GM18858 (cell line): ENCODE results near the gene NCS1.

Experiments used
- ATAC-seq: cut with Tn5 transposase; IDR thresholded peaks from one replicate; pipeline ENCODE4 v1.9.1; 2021; ENCODE audit not compliant: unreplicated experiment

The NCS1 gene

DNA sequence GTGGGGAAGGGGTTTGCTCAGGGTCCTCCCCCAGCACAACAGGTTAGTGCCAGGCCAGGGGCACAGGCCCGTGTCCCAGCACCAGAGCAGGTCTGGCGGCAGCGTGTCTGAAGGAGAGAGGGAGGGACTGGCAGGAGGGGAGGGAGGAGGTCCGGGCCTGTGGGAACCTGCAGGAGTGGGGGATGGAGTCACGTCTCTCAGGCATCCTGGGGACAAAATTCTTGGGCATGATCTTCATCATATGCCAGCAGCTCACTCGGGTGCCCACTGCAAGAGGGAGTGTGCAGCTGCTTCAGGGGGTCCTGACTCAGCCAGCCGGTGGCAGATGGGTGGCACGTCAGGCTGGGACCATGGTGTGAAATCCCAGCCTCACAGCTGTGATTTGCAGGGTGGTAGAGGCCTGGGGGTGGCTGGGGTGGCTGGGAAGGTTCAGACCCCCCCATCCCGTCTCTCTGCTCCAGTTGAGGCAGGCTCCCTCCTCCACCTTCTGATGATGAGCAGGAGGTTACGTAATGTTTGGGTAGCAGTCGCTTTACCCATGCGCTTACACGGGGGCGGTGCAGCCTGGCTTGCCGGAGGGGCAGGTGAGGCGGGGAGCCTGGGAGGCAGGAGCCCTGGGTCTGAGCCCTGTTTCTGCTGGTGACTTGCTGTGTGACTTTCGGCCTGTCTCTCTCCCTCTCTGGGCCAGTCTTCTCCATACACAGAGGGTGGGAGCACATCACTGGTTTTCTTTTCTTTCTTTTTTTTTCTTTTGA, 40.5 kb downstream of the NCS1 start:
- ATAC-seq = no peak

GRCh38 chr9:130213911-130214761, 41.9 kb downstream of the NCS1 start:
- no peak for ATAC-seq

GRCh38 chr9:130214776-130215340, 42.7 kb downstream of the NCS1 start:
- no peak for ATAC-seq

DNA sequence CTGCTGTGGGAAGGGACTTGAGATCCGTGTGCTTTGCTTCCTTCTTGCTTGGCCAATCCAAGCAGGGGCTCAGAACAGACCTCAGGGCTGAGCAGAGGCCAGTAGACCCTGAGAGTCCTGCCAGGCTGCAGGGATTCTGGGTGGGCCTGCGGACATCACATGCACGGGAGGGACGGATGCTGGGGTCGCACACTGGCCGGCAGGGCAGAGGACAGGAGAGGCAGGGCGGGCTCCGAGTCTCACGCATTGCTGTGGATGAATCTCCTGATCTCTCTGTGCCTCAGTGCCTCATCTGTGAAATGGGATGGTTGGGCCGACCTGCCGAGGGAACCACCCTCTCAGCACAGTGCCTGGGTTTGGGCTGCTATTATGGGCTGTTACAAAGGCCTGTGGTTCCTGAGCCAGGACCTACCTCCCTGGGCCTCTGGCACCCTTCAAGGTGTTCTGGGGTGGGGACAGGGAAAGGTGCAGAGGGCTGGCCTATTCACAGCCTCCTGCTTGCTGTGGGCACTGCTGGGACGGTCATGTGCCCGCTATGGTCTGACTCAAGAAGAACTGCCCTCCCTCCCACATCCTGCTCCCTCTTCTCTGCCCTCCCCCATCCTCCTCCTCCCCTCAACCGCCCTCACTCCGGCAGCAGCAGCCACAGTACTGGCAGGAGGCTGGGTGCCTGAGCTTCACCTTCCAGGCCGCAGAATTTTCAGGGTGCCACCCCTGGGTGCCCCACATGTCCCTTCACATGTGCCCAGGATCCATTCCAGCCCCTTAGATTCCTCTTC, 43.3 kb downstream of the NCS1 start:
- no peak for ATAC-seq

- ATAC-seq = no peak
These were observed 45.6 kb downstream of the NCS1 start for GRCh38 chr9:130217838-130218237.

DNA sequence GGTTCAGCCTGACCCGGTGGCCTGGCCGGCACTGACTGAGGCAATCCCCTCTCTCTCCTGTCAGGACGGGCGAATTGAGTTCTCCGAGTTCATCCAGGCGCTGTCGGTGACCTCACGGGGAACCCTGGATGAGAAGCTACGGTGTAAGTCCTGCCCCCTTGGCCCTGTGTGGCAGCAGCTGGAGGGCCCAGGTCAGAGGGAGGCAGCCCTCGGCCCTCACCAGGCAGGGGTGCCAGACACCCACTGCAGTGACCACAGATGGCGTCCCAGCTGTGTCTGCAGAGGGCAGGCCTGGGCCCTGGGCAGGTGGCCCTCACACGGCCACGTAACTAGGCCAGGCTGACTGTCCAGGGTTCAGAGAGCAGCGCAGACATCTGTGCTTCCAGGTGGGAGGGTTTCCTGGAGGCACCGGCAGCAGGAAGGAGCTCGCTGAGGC, 47.5 kb downstream of the NCS1 start:
- no peak for ATAC-seq

- no peak for ATAC-seq
These were observed 48.1 kb downstream of the NCS1 start for GRCh38 chr9:130220352-130220751.

DNA sequence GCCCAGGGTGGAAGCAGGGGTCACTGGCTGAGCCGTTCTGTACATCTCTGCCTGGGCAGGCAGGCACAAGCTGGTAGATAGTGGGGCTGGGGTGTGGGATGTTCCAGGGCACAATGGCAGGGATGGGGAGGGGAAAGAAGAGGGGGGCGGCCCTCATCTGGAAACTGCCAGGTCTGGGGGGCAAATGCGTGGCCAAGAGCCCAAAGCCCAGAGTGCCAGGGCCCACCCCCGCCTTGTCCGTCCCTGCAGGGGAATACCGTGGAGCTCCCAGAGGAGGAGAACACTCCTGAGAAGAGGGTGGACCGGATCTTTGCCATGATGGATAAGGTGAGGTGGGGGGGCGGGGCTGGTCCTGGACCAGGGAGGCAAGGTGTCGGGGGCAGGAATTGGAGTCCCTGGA, 50.6 kb downstream of the NCS1 start:
- ATAC-seq = no peak

- no peak for ATAC-seq
These were observed 52.9 kb downstream of the NCS1 start for GRCh38 chr9:130225071-130225470.

DNA sequence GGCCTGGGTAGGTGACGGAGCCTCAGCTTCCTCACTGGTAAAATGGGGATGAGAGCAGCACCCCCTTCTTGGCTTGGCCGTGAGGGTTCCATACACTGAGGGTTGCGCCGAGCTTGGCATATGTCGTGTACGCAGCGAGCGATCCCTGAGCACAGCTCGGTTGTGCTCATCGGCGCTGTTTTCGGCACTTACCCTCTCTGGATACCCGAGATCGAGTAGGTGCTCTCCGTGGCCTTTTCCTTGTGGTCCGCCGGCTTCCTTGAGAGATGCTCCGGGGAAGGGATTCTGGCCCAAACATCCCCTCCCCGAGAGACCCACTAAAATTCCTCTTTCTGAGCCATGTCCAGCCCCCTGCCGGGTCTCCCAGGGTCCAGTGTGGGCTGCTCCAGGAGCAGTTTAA, 53.4 kb downstream of the NCS1 start:
- ATAC-seq = no peak

GRCh38 chr9:130226112-130226511, 53.9 kb downstream of the NCS1 start:
- no peak for ATAC-seq

- no peak for ATAC-seq
These were observed 55.6 kb downstream of the NCS1 start for GRCh38 chr9:130227833-130228232.

GRCh38 chr9:130229759-130230158, 57.6 kb downstream of the NCS1 start:
- ATAC-seq = no peak

DNA sequence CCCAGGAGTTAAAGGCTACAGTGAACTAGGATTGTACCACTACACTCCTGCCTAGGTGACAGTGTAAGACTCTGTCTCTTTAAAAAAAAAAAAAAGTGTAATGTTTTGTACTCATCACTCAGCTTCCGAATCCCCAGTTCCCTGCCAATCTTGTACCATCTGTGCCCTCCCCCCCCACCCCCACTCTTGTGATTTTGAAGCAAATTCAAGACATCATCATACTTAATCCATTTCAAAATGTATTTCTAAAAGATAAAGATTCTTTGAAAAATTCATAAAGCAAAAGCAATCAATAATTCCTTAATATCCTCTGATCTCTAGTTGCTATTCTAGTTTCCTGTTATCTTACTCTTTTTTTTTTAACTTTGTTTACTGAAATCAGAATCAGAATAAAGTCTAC, 58.4 kb downstream of the NCS1 start:
- ATAC-seq = no peak

DNA sequence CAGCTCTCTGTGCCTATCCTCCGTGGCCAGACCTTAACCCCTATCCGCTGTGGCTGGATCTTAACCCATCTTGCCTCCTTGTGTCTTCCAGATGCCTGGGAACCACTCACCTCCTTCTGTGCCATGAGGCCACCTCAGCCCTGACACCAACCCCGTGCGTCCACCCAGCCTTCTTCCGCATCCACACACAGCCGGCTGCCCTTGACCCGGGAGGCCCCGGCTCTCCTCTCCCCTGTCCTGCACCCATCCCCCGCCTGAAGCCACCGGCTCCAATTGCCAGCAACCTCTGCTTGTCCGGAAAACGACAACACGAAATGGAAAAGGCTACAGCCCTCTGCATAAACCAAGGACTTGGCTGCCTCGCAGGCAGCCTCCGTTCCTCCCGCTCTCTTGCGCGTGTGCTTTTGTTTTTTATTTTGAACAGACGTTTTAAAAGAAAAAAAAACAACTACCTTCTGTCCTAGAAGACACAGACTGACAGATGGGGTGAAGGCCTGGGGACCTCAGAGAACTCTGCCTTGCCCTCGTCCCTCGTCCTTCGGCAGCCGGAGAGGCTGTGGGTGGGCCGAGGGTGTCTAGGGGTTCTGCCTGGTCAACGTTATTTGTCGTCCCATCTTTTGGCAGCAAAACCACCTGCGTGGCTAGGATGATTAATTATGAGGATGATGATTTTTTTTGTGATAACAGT, 60.8 kb downstream of the NCS1 start:
- ATAC-seq = no peak

DNA sequence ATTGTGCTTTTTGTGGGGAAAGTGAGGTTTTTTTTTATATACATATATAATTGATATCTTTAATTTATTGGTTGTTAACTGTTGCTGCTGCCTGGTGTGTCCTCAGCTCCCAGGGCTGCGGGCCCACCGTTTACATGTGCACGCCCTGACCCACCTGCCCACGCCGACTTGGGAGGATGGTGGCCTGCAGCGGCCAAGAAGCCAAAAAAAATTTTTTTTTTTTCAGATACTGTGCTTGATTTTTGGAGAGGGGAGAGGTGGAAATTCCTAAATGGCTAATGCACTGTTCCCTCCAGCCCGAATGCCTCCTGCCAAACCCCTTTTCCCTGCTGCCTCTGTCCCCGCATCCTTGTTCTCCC, 61.4 kb downstream of the NCS1 start:
- no peak for ATAC-seq

- ATAC-seq = no peak
These were observed 62.4 kb downstream of the NCS1 start for GRCh38 chr9:130234340-130235260.

GRCh38 chr9:130235558-130236435, 63.6 kb downstream of the NCS1 start:
- no peak for ATAC-seq
